Activated naive CD4-positive, alpha-beta T cell treated with anti-CD3 and anti-CD28 coated beads, Interleukin-2, amount 10 ng/mL, durations not matched to agents 7 days and 5 days (primary cell): ENCODE data around the gene XIRP1.
A peak's percentile ranks its signal among the peaks of the same experiment; 100 is the strongest.

Experiments
- CTCF ChIA-PET: fragments of 350-600 bp; sonication (Branson Sonifier 250); formaldehyde crosslinking; loops from one replicate; lab custom pipeline; 2021; ENCODE audit warnings: antibody characterized with exemption; lab: Charles Lee
- DNase-seq: peaks from one replicate; pipeline ENCODE4 v3.0.0-alpha.2; 2020
- H3K27ac Mint-ChIP-seq: one replicate; pipeline ENCODE4 v1.8.0; 2021; ENCODE audit warnings: mild to moderate bottlenecking, moderate library complexity, mixed read lengths
- H3K27me3 Mint-ChIP-seq: one replicate; pipeline ENCODE4 v1.8.0; 2021; ENCODE audit warnings: mild to moderate bottlenecking, mixed read lengths
- H3K36me3 Mint-ChIP-seq: one replicate; pipeline ENCODE4 v1.8.0; 2021; ENCODE audit warnings: mixed read lengths
- H3K4me1 Mint-ChIP-seq: one replicate; pipeline ENCODE4 v1.8.0; 2021; ENCODE audit warnings: mixed read lengths
- H3K4me3 Mint-ChIP-seq: one replicate; pipeline ENCODE4 v1.8.0; 2021; ENCODE audit warnings: mild to moderate bottlenecking, moderate library complexity, mixed read lengths
- H3K9me3 Mint-ChIP-seq: one replicate; pipeline ENCODE4 v1.8.0; 2021; ENCODE audit warnings: mixed read lengths

XIRP1 gene

GRCh38 chr3:39144748-39145380 lies 47.5 kb downstream of the XIRP1 start:
- DNase-seq = no peak
- H3K4me1 Mint-ChIP-seq = peaks cover 64% of the 10 kb centered on the region
- no peak overlapping the region for H3K4me3 Mint-ChIP-seq

GRCh38 chr3:39144095-39144747 lies 48.2 kb downstream of the XIRP1 start:
- no peak overlapping the region for H3K27ac Mint-ChIP-seq
- H3K4me3 Mint-ChIP-seq = no peak overlapping the region
- no peaks in the 10 kb centered on the region for H3K27me3 Mint-ChIP-seq
- no peaks in the 10 kb centered on the region for H3K9me3 Mint-ChIP-seq
- CTCF ChIA-PET = interaction anchor here (1.6 kb wide), 2 partner anchors 51 to 148 kb away, joined by 3 to 4 read pairs; no protein-coding TSS in a partner anchor
- H3K4me1 Mint-ChIP-seq = peaks cover 58% of the 10 kb centered on the region
- DNase-seq = no peak
- peaks cover 69% of the 10 kb centered on the region for H3K36me3 Mint-ChIP-seq

More at GRCh38 chr3:39144748-39145380, 47.5 kb downstream of the XIRP1 start:
- no peak overlapping the region for H3K27ac Mint-ChIP-seq
- peaks cover 69% of the 10 kb centered on the region for H3K36me3 Mint-ChIP-seq
- CTCF ChIA-PET = interaction anchor here (1.3 kb wide), 2 partner anchors 144 to 147 kb away, joined by 4 read pairs; no protein-coding TSS in a partner anchor
- H3K9me3 Mint-ChIP-seq = no peaks in the 10 kb centered on the region
- no peaks in the 10 kb centered on the region for H3K27me3 Mint-ChIP-seq

GRCh38 chr3:39143051-39143885 lies 49.1 kb downstream of the XIRP1 start:
- Mint-ChIP-seq H3K9me3 (no peaks in the 10 kb centered on the region), H3K27me3 (no peaks in the 10 kb centered on the region), H3K36me3 (peaks cover 64% of the 10 kb centered on the region), H3K4me1 (peaks cover 48% of the 10 kb centered on the region), H3K27ac (no peak overlapping the region), H3K4me3 (no peak overlapping the region)
- DNase-seq = no peak
- CTCF ChIA-PET = interaction anchor here (1.6 kb wide), 2 partner anchors 50 to 149 kb away, joined by 3 to 4 read pairs; no protein-coding TSS in a partner anchor

- Mint-ChIP-seq H3K27me3 (no peaks in the 10 kb centered on the region), H3K9me3 (no peaks in the 10 kb centered on the region), H3K36me3 (peaks cover 55% of the 10 kb centered on the region), H3K27ac (no peak overlapping the region), H3K4me1 (peaks cover 36% of the 10 kb centered on the region), H3K4me3 (no peak overlapping the region)
- DNase-seq = no peak
- CTCF ChIA-PET = no interaction called here
These were observed 50.3 kb downstream of the XIRP1 start for GRCh38 chr3:39142067-39142466.

- no peak for DNase-seq
- Mint-ChIP-seq H3K27ac (peak overlapping the region; percentile 68), H3K36me3 (peaks cover 48% of the 10 kb centered on the region), H3K4me3 (no peak overlapping the region), H3K27me3 (no peaks in the 10 kb centered on the region), H3K4me1 (peaks cover 29% of the 10 kb centered on the region), H3K9me3 (no peaks in the 10 kb centered on the region)
- CTCF ChIA-PET = no interaction called here
These were observed 51.0 kb downstream of the XIRP1 start for GRCh38 chr3:39141171-39141995.

- H3K4me3 Mint-ChIP-seq = no peak overlapping the region
- H3K27me3 Mint-ChIP-seq = no peaks in the 10 kb centered on the region
- no peaks in the 10 kb centered on the region for H3K9me3 Mint-ChIP-seq
- CTCF ChIA-PET = no interaction called here
- peaks cover 21% of the 10 kb centered on the region for H3K4me1 Mint-ChIP-seq
- DNase-seq = no peak
- H3K36me3 Mint-ChIP-seq = peaks cover 40% of the 10 kb centered on the region
- H3K27ac Mint-ChIP-seq = peak overlapping the region; percentile 11
These were observed 51.9 kb downstream of the XIRP1 start for GRCh38 chr3:39140341-39140971.

- peak overlapping the region; percentile 21 for H3K27ac Mint-ChIP-seq
- no peak overlapping the region for H3K4me3 Mint-ChIP-seq
- H3K4me1 Mint-ChIP-seq = peaks cover 17% of the 10 kb centered on the region
- H3K27me3 Mint-ChIP-seq = no peaks in the 10 kb centered on the region
- DNase-seq = no peak
- H3K36me3 Mint-ChIP-seq = peaks cover 33% of the 10 kb centered on the region
- CTCF ChIA-PET = interaction anchor here (0.7 to 1.0 kb wide), 2 partner anchors 12 to 13 kb away, joined by 3 to 4 read pairs; no protein-coding TSS in a partner anchor
- H3K9me3 Mint-ChIP-seq = no peaks in the 10 kb centered on the region
These were observed 53.0 kb downstream of the XIRP1 start for GRCh38 chr3:39139442-39139841.

- Mint-ChIP-seq H3K4me3 (no peak overlapping the region), H3K27ac (no peak overlapping the region), H3K36me3 (peaks cover 28% of the 10 kb centered on the region), H3K27me3 (no peaks in the 10 kb centered on the region), H3K9me3 (no peaks in the 10 kb centered on the region), H3K4me1 (peaks cover 17% of the 10 kb centered on the region)
- no peak for DNase-seq
- CTCF ChIA-PET = interaction anchor here (0.7 to 1.0 kb wide), 2 partner anchors 12 to 13 kb away, joined by 3 to 4 read pairs; no protein-coding TSS in a partner anchor
These were observed 53.5 kb downstream of the XIRP1 start for GRCh38 chr3:39138804-39139415.

GRCh38 chr3:39137991-39138803 lies 54.2 kb downstream of the XIRP1 start:
- H3K36me3 Mint-ChIP-seq = peaks cover 21% of the 10 kb centered on the region
- peaks cover 2% of the 10 kb centered on the region for H3K27me3 Mint-ChIP-seq
- no peak overlapping the region for H3K27ac Mint-ChIP-seq
- no peaks in the 10 kb centered on the region for H3K9me3 Mint-ChIP-seq
- peaks cover 14% of the 10 kb centered on the region for H3K4me1 Mint-ChIP-seq
- CTCF ChIA-PET = interaction anchor here (0.6 to 1.2 kb wide), 3 partner anchors 12 to 52 kb away, joined by 3 read pairs; no protein-coding TSS in a partner anchor
- no peak for DNase-seq
- H3K4me3 Mint-ChIP-seq = no peak overlapping the region

- Mint-ChIP-seq H3K36me3 (peaks cover 14% of the 10 kb centered on the region), H3K27ac (no peak overlapping the region), H3K9me3 (no peaks in the 10 kb centered on the region), H3K4me3 (no peak overlapping the region), H3K27me3 (peaks cover 7% of the 10 kb centered on the region), H3K4me1 (peaks cover 9% of the 10 kb centered on the region)
- CTCF ChIA-PET = interaction anchor here (0.6 to 1.7 kb wide), 3 partner anchors 10 to 52 kb away, joined by 3 to 7 read pairs (median 3); no protein-coding TSS in a partner anchor
- no peak for DNase-seq
These were observed 54.9 kb downstream of the XIRP1 start for GRCh38 chr3:39137435-39137936.

- H3K27me3 Mint-ChIP-seq = peaks cover 7% of the 10 kb centered on the region
- H3K4me3 Mint-ChIP-seq = no peak overlapping the region
- CTCF ChIA-PET = interaction anchor here (1.2 to 1.7 kb wide), 2 partner anchors 10 to 53 kb away, joined by 3 to 7 read pairs; no protein-coding TSS in a partner anchor
- DNase-seq = no peak
- H3K27ac Mint-ChIP-seq = no peak overlapping the region
- peaks cover 10% of the 10 kb centered on the region for H3K36me3 Mint-ChIP-seq
- no peaks in the 10 kb centered on the region for H3K9me3 Mint-ChIP-seq
- H3K4me1 Mint-ChIP-seq = peaks cover 5% of the 10 kb centered on the region
These were observed 55.6 kb downstream of the XIRP1 start for GRCh38 chr3:39136533-39137434.
